Fibroblast of lung (primary cell): ENCODE results near the gene FRAT2.

Source experiments
- CTCF ChIP-seq, 2 donors: IDR thresholded peaks in 1 of 2; conservative IDR thresholded peaks in 1 of 2; 1 replicate in 1 of 2; 2 replicates in 1 of 2; pipeline ENCODE4 v1.5.1; 2011 to 2012; ENCODE audit warnings: low read length in 2 of 2, control low read depth in 1 of 2, inconsistent platforms in 1 of 2, low read depth in 1 of 2, mild to moderate bottlenecking in 1 of 2
- EZH2 ChIP-seq: IDR thresholded peaks from 2 replicates; pipeline ENCODE4 v1.5.1; 2012; ENCODE audit warnings: low read length, control low read depth, mild to moderate bottlenecking; ENCODE audit errors: missing control alignments

- TF ChIP-seq CTCF (conservative IDR thresholded peaks at IDR 0.05 in 1 of 2, IDR thresholded peaks at IDR 0.05 in 1 of 2; ENCODE audit: low read depth in 1 of 2, low read length in 2 of 2) (no peak), EZH2 (no peak)
Measured at GRCh38 chr10:97373456-97373855, 38.9 kb upstream of the FRAT2 start.
